HEK293 (cell line): ENCODE results near the gene UBE3C.

Experiments
- CTCF ChIA-PET: fragments of 350-600 bp; formaldehyde crosslinking; extraction: SDS; loops from one replicate; lab custom pipeline; 2021; ENCODE audit warnings: antibody characterized with exemption; lab: Yijun Ruan, JAX
- POLR2A ChIA-PET: fragments of 300-600 bp; formaldehyde crosslinking; extraction: SDS; loops from one replicate; lab custom pipeline; 2020; ENCODE audit warnings: antibody characterized with exemption, inconsistent platforms; lab: Yijun Ruan, JAX
- H3K27ac ChIP-seq: fragments of 200-500 bp; sonication (Bioruptor generic); 2 replicates; pipeline ENCODE4 v1.5.1; 2014; ENCODE audit warnings: low read depth, low read length, control low read depth, inconsistent platforms; ENCODE audit errors: extremely low read depth
- H3K36me3 ChIP-seq, 2 experiments: fragments of 200-500 bp in 1 of 2; sonication (Bioruptor generic) in 1 of 2; 1 replicate in 1 of 2; 2 replicates in 1 of 2; pipeline ENCODE4 v1.5.1; 2014 to 2017; ENCODE audit warnings: inconsistent platforms in 2 of 2, low read length in 2 of 2; ENCODE audit not compliant: control insufficient read depth in 2 of 2, insufficient read depth in 1 of 2
- H3K4me1 ChIP-seq: fragments of 200-500 bp; sonication (Bioruptor generic); 2 replicates; pipeline ENCODE4 v1.5.1; 2014; ENCODE audit warnings: mild to moderate bottlenecking, low read length, inconsistent platforms; ENCODE audit not compliant: control insufficient read depth, insufficient read depth
- H3K4me3 ChIP-seq: 2 replicates; pipeline ENCODE4 v1.5.1; 2011; ENCODE audit warnings: low read depth, mild to moderate bottlenecking, control low read depth, low read length, moderate library complexity
- H3K9me3 ChIP-seq: fragments of 200-500 bp; sonication (Bioruptor generic); 2 replicates; pipeline ENCODE4 v1.5.1; 2014; ENCODE audit warnings: low read depth, low read length, inconsistent platforms; ENCODE audit not compliant: control insufficient read depth, insufficient read depth
- BCL11B ChIP-seq: fragments of 450-650 bp; formaldehyde crosslinking; IDR thresholded peaks from 2 replicates; pipeline ENCODE4 v1.5.1; 2016; ENCODE audit warnings: low read depth, missing biosample characterization, missing genetic modification characterization
- GFI1B ChIP-seq: fragments of 450-650 bp; formaldehyde crosslinking; IDR thresholded peaks from 2 replicates; pipeline ENCODE4 v1.5.1; 2016; ENCODE audit warnings: missing biosample characterization, missing genetic modification characterization
- HOXD13 ChIP-seq: sonication (generic); formaldehyde crosslinking; IDR thresholded peaks from 2 replicates; pipeline ENCODE4 v1.8.0; 2022; ENCODE audit warnings: missing genetic modification reagents, borderline replicate concordance
- SP2 ChIP-seq: fragments of 450-650 bp; formaldehyde crosslinking; IDR thresholded peaks from 2 replicates; pipeline ENCODE4 v1.5.1; 2016; ENCODE audit warnings: missing biosample characterization, missing genetic modification characterization
- ZBTB44 ChIP-seq: fragments of 450-650 bp; IDR thresholded peaks from 2 replicates; pipeline ENCODE4 v1.5.1; 2018; ENCODE audit warnings: missing biosample characterization, mild to moderate bottlenecking, missing genetic modification characterization
- ZBTB49 ChIP-seq: fragments of 450-650 bp; formaldehyde crosslinking; IDR thresholded peaks from 2 replicates; pipeline ENCODE4 v1.5.1; 2016; ENCODE audit warnings: missing biosample characterization, missing genetic modification characterization, low read depth
- ZNF146 ChIP-seq: fragments of 450-650 bp; formaldehyde crosslinking; IDR thresholded peaks from 2 replicates; pipeline ENCODE4 v1.5.1; 2016; ENCODE audit warnings: missing biosample characterization, missing genetic modification characterization
- ZNF174 ChIP-seq: fragments of 450-650 bp; formaldehyde crosslinking; IDR thresholded peaks from 2 replicates; pipeline ENCODE4 v1.5.0; 2017; ENCODE audit warnings: missing biosample characterization, mild to moderate bottlenecking, missing genetic modification characterization
- ZNF302 ChIP-seq: fragments of 450-650 bp; formaldehyde crosslinking; IDR thresholded peaks from 2 replicates; pipeline ENCODE4 v1.5.1; 2016; ENCODE audit warnings: missing biosample characterization, missing genetic modification characterization, low read depth
- ZNF341 ChIP-seq: fragments of 450-650 bp; formaldehyde crosslinking; IDR thresholded peaks from 2 replicates; pipeline ENCODE4; 2016; ENCODE audit warnings: low read depth, missing biosample characterization, missing genetic modification characterization
- ZNF350 ChIP-seq: fragments of 450-650 bp; formaldehyde crosslinking; IDR thresholded peaks from 2 replicates; pipeline ENCODE4 v1.5.0; 2017; ENCODE audit warnings: missing biosample characterization, mild to moderate bottlenecking, missing genetic modification characterization
- ZNF501 ChIP-seq: fragments of 450-650 bp; formaldehyde crosslinking; IDR thresholded peaks from 2 replicates; pipeline ENCODE4 v1.5.1; 2016; ENCODE audit warnings: missing biosample characterization, missing genetic modification characterization
- ZNF610 ChIP-seq: fragments of 450-650 bp; formaldehyde crosslinking; IDR thresholded peaks from 2 replicates; pipeline ENCODE4 v1.5.1; 2016; ENCODE audit warnings: missing biosample characterization, missing genetic modification characterization, borderline replicate concordance
- ZNF791 ChIP-seq: fragments of 450-650 bp; formaldehyde crosslinking; IDR thresholded peaks from 2 replicates; pipeline ENCODE4 v1.5.1; 2016; ENCODE audit warnings: missing biosample characterization, missing genetic modification characterization
- TF ChIP-seq, protein P1 (sequence below): fragments of 450-650 bp; formaldehyde crosslinking; IDR thresholded peaks from 2 replicates; pipeline ENCODE4 v1.5.1; 2016; ENCODE audit warnings: missing biosample characterization, missing genetic modification characterization
- TF ChIP-seq, protein P2 (sequence below): fragments of 450-650 bp; IDR thresholded peaks from 2 replicates; pipeline ENCODE4 v1.5.1; 2018; ENCODE audit warnings: missing biosample characterization, missing genetic modification characterization

UBE3C gene

GRCh38 chr7:157239571-157240270 lies 101.0 kb downstream of the UBE3C start:
- Histone ChIP-seq H3K27ac (no peak overlapping the region), H3K9me3 (no peaks in the 10 kb centered on the region), H3K36me3 (peaks cover 0 to 77% of the 10 kb centered on the region in 2 experiments; a peak in 2 of 3 replicates)
- POLR2A ChIA-PET: interaction anchor here (0.8 kb wide), 1 partner anchor 14 kb away, joined by 5 read pairs; no protein-coding TSS in a partner anchor
- no peak for TF ChIP-seq ZNF791 (tag by site-specific recombination)
- TF ChIP-seq, protein P1, sequence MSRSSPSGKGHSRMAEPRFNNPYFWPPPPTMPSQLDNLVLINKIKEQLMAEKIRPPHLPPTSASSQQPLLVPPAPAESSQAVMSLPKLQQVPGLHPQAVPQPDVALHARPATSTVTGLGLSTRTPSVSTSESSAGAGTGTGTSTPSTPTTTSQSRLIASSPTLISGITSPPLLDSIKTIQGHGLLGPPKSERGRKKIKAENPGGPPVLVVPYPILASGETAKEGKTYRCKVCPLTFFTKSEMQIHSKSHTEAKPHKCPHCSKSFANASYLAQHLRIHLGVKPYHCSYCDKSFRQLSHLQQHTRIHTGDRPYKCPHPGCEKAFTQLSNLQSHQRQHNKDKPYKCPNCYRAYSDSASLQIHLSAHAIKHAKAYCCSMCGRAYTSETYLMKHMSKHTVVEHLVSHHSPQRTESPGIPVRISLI: no peak
- TF ChIP-seq HOXD13 (CRISPR knock-in tag): no peak
- no peak for TF ChIP-seq ZNF610 (tag by site-specific recombination)
- TF ChIP-seq, all 188 proteins: peak for 0
- Histone ChIP-seq H3K4me1 (no peaks in the 10 kb centered on the region), H3K4me3 (no peak overlapping the region)
- CTCF ChIA-PET: interaction anchor here (0.5 to 1.9 kb wide), 4 partner anchors 11 to 1112 kb away, joined by 3 to 8 read pairs (median 3); partner anchors contain the start of gene NOM1

DNA sequence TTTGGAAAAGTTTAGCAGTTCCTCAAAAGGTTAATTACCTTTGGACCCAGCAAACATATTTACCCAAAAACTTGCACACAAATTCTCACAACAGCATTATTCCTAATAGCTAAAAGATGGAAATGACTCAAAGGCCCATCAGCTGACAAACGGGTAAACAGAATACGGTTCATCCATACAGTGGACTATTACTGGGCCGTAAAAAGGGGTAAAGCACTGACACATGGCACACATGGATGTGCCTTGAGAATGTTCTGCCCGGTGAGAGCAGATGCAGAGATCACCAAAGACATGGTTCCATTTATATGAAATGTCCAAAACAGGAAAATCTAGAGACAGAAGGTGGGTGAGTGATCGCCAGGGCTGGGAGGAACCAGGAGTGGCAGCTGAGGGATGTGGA lies 102.9 kb downstream of the UBE3C start:
- no peak overlapping the region for H3K4me3 ChIP-seq
- TF ChIP-seq, protein P2, sequence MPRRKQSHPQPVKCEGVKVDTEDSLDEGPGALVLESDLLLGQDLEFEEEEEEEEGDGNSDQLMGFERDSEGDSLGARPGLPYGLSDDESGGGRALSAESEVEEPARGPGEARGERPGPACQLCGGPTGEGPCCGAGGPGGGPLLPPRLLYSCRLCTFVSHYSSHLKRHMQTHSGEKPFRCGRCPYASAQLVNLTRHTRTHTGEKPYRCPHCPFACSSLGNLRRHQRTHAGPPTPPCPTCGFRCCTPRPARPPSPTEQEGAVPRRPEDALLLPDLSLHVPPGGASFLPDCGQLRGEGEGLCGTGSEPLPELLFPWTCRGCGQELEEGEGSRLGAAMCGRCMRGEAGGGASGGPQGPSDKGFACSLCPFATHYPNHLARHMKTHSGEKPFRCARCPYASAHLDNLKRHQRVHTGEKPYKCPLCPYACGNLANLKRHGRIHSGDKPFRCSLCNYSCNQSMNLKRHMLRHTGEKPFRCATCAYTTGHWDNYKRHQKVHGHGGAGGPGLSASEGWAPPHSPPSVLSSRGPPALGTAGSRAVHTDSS (tag by site-specific recombination): no peak
- TF ChIP-seq ZNF350 (no peak), GFI1B (no peak), ZNF146 (tag by site-specific recombination) (peak; percentile 60; the same call in 1 of the 2 replicates), ZNF174 (no peak), BCL11B (tag by site-specific recombination) (no peak), ZBTB44 (tag by site-specific recombination) (no peak), ZNF341 (tag by site-specific recombination) (no peak)
- TF ChIP-seq, all 188 proteins: peak for 1
- POLR2A ChIA-PET: no interaction called here
- Histone ChIP-seq H3K4me1 (no peaks in the 10 kb centered on the region), H3K36me3 (peaks cover 0 to 79% of the 10 kb centered on the region in 2 experiments; a peak in 2 of 3 replicates), H3K27ac (no peak overlapping the region), H3K9me3 (no peaks in the 10 kb centered on the region)
- CTCF ChIA-PET: interaction anchor here (0.9 to 1.6 kb wide), 2 partner anchors 9 to 16 kb away, joined by 4 to 8 read pairs; no protein-coding TSS in a partner anchor

DNA sequence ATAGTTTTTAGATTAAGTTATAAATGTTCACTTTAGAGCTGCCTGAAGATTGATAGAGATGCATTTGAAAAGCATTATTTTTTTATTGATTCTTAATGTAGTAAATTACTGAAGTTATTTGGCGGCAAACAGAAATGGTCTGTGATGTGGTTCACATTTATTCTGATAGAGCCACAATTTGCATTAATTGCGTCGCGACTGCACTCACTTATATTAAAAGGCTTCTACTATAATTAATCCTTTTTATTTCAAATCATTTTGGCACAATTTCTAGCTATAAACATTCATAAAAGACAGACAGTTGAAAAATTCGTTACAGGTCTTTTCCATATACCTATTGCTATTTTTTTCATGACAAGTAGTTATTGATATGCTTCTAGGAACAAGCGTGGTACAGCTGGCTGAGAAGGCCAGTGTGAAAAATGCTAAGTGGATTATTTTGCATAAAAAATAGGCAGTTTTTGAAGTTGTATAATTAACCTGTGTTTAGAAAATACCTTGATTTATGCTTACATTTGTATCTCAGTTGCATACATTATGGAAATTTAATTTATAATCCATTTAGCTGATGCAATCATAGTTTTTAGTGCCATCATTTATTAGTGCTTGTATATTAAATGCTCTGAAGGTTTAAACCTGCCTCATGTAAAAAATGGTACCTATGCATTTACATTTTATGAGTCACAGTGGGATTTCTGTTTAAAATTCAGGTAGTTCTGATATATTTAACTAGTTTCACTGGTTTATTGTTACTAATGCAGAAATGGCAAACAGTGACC lies 106.0 kb downstream of the UBE3C start:
- Histone ChIP-seq H3K27ac (no peak overlapping the region), H3K4me1 (no peaks in the 10 kb centered on the region), H3K9me3 (no peaks in the 10 kb centered on the region), H3K36me3 (peaks cover 0 to 72% of the 10 kb centered on the region in 2 experiments; a peak in 1 of 3 replicates), H3K4me3 (no peak overlapping the region)
- POLR2A ChIA-PET: no interaction called here
- TF ChIP-seq ZNF501 (tag by site-specific recombination): no peak
- TF ChIP-seq SP2 (tag by site-specific recombination): no peak
- TF ChIP-seq ZBTB49: no peak
- TF ChIP-seq ZNF302: no peak
- CTCF ChIA-PET: interaction anchor here (0.7 to 0.9 kb wide), 2 partner anchors 9 to 29 kb away, joined by 3 to 5 read pairs; no protein-coding TSS in a partner anchor
